ENCODE data around the gene CGRRF1.

DNA sequence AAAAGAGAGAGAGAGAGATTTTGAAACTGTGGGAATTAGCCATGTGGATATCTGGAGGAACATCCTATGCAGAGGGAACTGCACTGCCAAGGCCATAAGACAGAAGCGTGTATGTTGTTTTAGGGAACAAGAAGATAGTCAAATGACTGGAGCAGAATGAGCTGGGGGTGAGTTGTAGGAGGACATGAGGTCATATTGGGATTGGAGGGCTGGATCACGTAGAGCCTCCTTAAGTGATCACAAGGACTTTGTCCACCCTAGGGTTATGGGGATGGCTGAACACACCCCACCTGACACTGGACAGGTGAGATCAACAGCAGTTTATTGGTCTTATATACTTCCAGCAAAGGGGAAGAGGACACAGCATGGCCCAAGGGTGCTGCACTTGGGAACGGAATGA, 8.2 kb upstream of the CGRRF1 start:
- no peak for TF ChIP-seq POLR2A (IDR thresholded peaks at IDR 0.05; ENCODE audit: low read length)
- TF ChIP-seq GATA1 (IDR thresholded peaks at IDR 0.05; ENCODE audit: low read depth, low read length), result no peak
